ENCODE results near the gene TMEM238L.

The TMEM238L gene

DNA sequence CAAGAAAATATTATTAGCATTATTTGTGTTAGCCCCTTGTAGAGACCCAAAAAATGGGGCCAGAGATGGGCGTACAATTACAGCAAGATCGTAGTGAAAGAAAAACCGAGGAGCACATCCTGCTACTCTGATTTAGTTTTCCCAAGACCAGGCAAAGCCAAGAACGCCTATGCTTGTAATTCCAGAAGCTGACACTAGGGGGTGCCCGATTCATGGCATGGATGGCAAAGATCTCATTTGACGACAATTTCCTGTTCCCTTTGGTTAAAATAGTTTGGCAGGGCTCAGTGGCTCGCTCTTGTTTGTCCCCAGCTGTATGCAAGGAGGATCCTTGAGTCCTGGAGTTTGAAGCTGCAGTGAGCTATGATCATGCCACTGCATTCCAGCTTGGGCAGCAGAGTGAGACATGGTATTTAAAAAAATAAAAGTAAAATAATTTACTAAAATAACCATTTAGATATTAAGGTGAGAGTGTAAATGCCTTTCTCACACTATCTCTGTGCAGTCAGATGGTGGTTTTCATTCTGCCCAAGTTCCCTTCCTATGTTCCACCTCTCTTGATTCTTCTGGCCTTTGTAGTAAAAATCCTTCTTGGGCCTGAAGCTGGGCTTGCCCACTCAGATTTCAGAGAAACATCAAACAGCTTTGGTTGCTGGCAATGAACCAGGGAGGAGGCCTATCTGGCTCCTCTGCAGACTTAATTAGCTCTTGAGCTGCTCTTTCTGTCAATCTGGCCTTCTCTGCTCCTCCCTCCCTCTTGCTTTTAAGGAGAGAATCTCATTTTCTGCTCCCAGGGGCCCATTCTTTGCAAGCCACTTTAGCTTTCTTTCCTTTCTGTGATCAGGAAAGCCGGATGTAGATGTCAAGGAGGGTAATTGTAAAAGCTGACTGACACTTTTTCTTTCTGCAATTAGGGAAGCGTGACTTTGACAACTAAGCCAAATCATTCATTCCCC, 31.2 kb downstream of the TMEM238L start:
- DNase-seq: no peak

DNA sequence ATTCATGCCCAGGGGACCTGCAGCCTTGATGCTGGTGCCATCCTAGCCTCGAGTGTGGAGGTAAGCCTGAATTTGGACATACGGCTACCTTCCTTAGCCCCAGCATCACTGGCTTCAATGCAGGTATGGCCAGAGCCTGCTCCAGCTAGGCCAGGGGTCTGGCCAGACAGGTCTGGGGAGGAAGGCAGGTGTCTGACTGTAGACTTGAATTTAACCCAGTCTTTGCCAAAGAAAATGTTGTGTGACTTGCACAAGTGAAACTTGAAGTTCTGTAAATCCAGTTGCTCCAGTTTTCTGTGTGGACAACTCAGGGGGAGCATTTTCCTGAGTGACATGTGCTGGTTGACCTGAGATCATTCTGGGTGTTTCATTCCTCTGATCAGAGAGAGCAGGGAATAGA, 32.8 kb downstream of the TMEM238L start:
- no peak for DNase-seq

DNA sequence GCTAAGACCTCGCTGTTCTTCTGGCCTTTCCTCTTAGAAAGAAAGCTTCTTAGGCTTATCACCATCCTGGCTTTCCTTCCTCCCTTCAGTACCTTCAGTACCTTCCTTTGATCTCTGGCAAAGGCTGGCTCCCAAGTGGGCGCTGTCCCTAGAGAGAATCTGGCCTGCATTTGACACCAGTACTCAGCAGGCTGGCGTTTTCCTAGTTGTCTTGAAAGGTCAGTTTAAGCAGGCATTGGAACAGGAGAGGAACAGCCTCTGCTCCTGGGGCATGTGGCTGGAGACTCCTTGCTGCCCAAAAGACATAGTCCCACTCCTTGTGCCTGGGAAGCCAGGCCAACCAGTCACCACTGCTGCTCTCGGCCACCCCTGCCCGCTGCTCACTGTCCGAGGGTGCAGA, 34.1 kb downstream of the TMEM238L start:
- DNase-seq: no peak

DNA sequence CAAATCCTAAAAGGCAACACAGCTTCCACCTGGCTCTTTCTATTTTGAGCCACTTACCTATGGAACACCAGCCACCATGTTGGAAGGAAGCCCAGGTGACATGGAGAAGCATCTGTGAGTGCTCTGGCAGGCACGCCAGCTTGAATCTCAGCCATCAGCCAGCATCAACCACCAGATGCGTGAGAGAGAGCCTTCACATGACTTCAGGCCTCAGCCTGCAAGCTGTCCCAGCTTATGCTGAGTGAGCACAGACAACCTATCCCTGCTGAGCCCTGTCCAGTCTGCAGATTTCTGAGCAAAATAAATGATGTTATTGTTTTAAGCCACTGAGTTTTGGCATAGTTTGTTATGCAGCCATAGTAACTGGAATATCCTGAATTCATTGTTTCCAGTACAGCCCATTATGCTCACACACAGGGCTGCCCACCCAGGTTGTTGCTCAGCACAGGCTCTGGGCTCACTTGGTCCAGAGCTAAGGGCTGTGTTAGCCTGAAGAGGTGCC, 35.1 kb downstream of the TMEM238L start:
- DNase-seq: no peak

DNA sequence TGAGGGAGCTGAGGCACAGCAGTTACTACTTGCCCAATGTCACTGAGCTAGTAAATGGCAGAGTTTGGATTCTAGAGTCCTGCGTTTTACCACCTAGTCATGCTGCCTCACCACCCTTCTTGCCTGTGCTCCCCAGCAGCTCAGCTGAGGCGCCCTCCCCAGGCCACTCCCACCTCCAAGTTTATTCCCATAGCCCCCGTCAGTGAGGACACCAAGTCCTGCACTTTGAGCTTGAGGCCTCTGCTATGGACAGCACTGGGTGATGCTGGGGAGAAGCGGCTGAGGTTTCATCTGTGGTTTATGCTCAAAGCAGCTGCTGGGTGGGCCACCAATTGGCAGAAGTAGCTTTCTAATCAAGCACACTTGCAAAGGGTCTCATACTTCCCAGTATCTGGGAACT, 36.7 kb downstream of the TMEM238L start:
- no peak for DNase-seq

DNA sequence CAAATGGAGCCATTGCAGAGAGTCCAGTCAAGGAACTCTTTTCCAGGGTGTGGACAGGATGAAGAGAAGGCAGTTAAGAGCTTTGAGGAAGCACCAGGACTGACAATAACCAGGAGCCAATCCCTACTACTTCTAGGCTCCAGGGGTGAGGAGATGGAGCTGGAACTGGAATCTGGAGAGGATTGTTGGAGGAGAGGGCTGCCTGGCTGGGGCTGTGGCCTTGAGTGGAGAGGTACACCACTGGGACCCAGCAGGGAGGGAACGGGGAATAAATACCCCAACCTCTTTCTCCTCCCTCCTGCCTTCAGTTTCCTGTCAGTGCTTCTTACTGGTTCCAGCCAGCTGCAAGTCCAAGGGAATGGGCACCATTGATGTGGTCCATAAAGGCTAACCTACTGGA, 41.9 kb downstream of the TMEM238L start:
- no peak for DNase-seq

DNA sequence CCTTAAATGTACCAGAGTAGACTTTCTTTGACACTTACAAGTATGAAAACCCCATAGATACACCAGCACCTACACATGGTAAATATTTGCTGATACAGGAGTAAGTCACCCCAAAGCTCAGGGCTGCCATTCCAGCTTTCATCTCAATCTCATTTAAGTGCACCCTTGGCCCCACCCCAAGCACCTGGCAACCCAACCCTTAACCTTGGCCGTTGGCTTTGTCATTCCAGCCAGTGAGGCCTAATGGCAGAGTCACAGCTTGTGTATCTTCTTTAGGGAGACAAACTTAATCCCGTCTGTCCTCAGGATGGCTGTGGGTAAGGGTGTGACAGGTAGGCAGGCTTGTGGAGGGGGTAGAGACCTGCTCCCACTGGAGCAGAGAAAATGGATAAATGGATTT, 42.6 kb downstream of the TMEM238L start:
- DNase-seq: no peak

DNA sequence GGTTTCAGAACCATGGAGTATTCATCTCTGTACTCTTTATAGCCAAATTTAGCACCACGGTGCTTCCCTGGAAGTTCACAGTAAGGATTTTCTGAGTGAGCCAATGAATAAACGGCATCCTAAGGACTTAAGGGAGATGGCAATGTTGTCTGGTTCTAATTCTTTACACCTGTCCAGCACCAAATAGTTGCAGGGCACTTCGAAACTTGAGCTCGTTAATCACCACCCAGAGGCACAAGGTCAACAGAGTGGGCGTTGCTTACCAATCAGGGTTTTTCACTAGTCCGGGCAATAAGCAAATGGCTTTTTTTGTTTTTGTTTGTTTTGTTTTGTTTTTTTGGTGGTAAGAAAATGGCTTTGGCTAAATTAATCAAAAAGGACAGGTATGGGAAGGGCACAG, 45.8 kb downstream of the TMEM238L start:
- no peak for DNase-seq

DNA sequence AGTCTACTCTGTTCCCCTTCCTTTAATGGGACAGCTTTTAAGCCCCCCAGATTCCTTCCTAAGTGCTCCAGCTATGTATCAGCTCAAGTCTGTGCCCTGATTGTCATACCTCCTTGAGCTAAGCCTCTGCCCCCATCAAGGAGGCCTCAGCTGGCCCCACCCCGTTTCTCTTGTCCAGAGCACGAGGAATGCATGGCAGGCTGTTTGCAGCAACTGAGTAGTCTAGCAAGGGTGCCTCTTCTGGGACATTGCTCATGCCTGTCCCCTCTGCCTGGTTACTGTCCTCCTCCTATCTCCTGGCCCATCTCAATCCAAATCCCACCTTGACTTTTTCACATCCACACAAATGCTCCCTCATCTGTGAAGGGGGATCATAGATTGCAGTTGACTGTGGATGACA, 46.3 kb downstream of the TMEM238L start:
- no peak for DNase-seq

DNA sequence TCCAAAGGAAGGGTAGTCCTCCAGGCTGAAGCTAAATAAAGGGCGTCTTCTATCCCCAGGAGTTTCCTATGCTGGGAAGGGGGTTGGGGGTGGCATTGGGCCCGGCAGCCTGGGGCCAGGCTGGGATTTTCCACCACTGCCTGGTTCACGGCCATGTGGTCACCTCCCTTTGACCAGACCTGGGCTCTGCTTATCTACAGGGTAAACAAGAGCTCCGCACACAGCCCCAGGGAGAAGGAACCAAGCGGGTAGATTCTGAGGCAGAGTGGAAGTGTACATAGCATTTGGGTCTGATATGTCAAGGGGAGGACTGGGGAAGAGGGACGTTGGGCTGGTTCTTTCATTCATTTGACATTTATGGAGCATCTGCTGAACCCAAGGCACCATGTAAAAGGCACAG, 46.8 kb downstream of the TMEM238L start:
- no peak for DNase-seq

DNA sequence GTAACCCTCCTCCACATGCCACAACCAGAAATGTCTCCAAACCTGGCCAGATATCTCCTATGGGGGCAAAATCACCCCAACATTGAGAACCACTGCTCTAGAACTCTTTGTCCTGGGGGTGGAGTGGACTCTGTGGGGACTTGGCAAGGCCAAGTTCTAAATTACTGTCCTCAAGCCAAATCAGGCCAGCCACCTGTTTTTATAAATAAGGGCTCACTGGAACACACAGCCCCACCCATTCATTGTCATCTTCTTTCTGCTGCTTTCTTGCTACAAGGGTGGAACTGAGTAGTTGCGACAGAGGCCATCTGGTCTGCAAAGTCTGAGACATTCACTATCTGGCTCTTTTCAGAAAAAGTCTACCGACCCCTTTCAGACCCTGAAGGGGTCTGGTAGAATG, 47.3 kb downstream of the TMEM238L start:
- no peak for DNase-seq

DNA sequence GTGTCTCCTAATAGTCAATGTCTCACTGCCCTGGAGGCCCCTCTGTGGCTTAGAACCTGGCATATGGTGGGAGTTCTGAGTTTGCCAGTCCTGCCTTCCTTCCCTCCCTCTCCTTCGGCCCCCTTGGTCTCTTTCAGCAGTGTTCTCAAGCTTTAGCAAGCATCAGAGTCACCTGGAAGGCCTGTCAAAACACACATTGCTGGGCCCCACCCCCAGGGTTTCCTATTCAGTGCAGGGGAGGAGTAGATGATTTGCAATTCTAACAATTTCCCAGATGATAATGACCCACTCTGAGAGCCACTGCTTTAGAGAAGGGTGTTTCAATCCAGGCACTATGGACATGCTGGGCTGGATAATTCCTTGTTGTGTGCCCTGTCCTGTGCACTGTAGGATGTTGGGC, 47.7 kb downstream of the TMEM238L start:
- DNase-seq: no peak

DNA sequence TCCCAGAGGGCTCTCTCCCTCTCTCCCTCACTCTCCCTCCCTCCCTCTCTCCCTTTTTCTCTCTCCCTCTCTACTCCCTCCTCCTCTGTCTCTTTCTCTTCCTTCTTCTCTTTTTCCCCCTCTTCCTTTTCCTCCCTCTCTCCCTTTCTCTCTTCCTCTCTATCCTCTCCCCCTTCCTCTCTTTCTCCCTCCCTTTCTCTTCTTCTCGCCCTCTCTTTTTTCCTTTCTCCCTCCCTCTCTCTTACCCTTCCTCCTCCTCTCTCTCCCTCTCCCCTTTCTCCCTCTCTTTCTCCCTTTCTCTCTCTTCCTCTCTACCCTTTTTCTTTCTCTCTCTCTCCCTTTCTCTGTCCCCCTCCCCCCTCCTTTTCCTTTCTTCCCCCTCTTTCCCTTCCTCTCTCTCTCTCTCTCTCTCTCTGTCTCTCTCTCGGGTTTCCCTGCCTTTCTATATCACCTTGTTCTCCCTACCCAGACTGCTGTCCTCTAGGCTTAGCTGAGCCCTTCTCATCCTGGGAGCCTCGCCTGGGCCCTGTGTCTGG, 48.2 kb downstream of the TMEM238L start:
- DNase-seq: no peak

DNA sequence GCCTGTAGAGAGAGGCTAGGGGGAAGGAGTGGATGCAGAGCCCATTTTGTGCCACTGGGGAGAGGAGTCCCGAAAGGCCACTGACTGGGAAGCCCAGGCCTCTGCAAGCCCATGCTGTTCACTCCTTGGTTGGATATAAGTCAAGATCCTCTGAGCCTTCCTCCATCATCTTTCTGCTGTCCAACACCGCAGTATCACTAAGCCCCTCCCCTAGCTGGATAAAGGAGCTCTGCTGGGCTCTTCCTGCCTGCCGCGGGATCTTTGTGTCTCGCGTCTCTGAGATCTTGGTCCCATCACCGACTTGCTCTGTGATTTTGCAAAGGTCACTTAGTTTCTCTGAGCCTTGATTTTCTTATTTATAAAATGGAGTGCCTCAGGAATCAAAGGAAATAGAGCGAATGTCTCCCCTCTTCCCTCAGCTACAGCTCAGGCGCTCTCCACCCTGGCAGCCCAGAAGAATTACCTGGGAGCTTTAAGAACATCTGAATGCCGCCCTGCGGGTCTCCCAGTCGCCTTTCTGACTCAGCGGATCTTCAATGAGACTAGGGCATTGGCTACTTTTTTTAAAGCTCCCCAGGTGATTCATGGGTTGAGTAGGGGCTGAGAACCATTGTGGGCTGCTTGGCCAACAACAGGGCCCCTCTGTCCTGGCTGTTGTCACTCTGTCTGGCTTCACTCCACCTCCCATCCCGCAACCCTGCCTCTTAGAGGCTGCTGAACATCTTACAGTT, 48.9 kb downstream of the TMEM238L start:
- DNase-seq: no peak

DNA sequence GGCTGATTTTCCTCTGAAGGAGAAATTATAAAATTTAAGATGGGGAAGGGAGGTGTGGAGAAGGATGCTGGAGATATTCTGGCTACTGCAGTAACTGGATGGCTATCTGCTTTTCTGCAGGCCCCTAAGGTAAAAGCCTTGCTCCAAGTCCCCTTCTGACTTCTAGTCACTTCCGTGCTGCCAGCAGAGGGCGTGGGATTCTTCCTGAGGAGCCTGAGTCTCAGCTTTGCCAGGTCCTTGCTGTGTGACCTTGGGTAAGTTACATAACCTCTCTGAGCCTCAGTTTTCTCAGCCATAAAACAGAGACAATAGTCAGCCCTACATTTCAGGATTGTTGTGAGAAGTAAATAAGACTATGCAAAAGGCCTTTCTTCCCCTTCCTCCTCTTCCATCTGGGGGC, 49.8 kb downstream of the TMEM238L start:
- DNase-seq: no peak

DNA sequence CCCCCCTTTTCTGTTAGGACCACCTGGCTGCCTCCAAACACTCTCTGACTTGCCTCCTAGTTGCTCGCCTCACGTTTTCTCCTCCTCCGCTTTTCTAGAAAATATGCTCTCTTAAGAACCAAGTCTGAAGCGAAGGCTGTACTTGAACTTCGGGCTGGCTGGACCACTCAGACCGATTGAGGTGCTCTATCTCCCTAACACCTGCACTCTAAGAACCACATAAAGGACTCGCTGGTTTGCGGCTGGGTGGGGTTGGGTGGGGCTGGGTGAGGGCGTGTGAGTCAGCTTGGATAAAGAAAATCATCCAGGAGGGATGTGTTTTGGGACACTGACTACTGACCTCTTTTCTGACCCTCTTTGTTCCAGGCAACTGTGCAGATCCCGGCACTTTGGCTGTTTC, 51.2 kb downstream of the TMEM238L start:
- no peak for DNase-seq

DNA sequence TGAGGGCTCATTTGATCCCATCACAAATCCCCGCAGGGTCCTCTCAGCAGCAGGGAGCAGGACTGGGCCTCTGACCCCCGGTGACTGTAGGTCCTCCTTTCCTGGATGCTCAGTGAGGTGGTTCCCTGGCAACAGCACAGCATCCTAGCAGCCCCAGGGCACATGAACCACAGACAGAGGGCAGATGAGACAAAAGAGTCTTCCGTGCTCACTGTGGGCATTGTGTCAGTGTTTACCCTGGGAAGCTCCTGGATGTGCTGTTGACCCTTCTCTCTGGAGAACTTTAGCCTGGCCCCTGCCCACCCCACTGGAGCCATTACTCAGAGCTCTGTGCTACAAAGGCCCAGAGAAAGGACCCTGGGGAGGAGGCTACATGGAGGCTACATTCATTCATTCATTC, 52.3 kb downstream of the TMEM238L start:
- no peak for DNase-seq

DNA sequence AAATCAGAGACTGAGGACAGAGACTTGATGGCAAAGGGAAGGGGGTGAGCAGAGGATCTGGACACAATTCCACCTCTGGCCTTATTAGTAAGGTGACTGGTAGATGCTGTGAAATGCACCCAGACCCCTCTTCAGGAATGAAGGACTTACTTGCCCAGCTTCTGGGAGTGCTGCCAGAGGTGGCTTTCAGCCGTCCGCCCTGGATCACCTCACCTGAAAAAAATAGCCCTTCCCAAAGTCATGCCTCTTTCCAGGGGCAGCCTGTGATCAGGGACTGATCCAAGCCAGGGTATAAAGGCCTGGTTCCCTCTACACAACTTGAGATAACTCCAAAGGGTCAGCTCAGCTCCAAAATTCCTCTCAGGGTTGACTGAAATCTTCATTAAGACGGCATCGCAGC, 53.7 kb downstream of the TMEM238L start:
- no peak for DNase-seq

DNA sequence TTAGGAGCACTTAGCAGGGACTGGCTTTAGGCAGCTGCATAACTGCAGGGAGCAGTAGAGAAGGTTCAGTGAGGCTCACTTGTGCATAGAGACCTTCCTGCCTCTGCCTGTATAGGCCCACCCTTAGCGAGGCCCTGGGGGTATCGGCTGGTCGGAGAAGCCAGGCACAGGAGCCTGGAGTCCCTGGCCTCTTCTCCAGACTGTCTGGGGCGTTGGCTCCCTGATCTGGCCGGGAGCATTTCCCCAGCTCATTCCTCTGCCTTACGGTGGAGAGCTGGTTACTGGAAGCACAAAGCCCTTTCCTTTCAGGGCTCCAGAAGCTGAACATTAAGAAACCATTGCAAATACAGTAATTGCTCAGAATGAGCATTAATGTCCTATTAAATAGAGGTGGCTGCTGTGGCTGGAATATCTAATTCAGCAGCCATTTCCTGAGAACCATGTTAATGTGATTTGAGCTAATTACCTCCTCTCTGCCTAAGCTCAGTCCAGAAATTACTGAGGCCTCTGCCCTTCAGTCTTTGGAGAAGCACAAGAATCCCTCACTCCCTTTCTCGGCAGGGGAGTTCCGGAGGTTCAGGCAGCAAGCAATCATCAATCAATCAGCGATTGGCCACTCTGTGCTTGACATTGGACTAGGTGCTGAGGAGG, 55.2 kb downstream of the TMEM238L start:
- no peak for DNase-seq

DNA sequence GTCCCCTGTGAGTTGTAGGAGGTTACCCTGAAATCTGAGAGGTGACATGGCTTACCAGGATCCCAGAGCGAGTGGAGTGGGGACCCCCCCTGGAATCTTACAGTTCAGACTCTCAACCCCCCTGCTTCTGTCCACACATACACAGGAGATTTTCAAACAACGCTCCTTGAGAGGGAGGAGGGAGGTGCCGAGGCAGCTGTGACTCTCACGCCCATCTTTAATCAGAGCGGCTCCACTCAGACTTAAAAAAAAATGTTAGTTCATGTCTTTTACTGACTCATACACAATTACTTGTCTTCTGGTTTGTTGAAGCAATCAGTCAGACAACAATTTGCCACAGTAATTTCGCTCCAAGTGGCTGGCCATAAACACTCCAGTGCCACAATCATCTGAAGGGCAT, 58.7 kb downstream of the TMEM238L start:
- no peak for DNase-seq

Data from central memory CD4-positive, alpha-beta T cell (primary cell).